A673 (cell line): ENCODE results near the gene RPRD1B. TPM values are rescaled to one million over a fixed set of nuclear protein-coding genes. Genes with fewer than 3 reads are reported as not detected.
"Not testable (repeated sequence)": the region's sequence is repeated elsewhere in the genome, so short reads cannot be mapped to it uniquely, and the experiment has no call there.

Experiments used
- BruUV-seq: library from RNA; stranded (reverse); fragments of 400-500 nt; replicated peaks from 2 replicates; lab custom pipeline; 2021; lab: Mats Ljungman, UMichigan
- CTCF ChIA-PET: fragments of 300-600 bp; sonication (Branson Sonifier 250); formaldehyde crosslinking; loops from one replicate; lab custom pipeline; 2022; ENCODE audit warnings: antibody characterized with exemption; lab: Charles Lee
- POLR2A ChIA-PET: fragments of 300-600 bp; sonication (Branson Sonifier 250); formaldehyde crosslinking; loops from one replicate; lab custom pipeline; 2022; ENCODE audit warnings: antibody characterized with exemption; ENCODE audit not compliant: low non-redundant PET; lab: Charles Lee
- DNase-seq: peaks from one replicate; pipeline ENCODE4 v3.0.0-alpha.2; 2015; ENCODE audit warnings: low spot score
- H3K27ac ChIP-seq: fragments of 200-600 bp; sonication (generic); 2 replicates; pipeline ENCODE4 v1.5.1; 2016; ENCODE audit warnings: mixed run types, low read depth, mild to moderate bottlenecking, mixed read lengths, antibody characterized with exemption, low read length; ENCODE audit not compliant: poor library complexity, severe bottlenecking
- H3K27me3 ChIP-seq: fragments of 200-600 bp; sonication (generic); replicated peaks from 2 replicates; pipeline ENCODE4 v1.6.1; 2017; ENCODE audit warnings: mixed run types, low read depth, mild to moderate bottlenecking, mixed read lengths, antibody characterized with exemption, low read length; ENCODE audit not compliant: insufficient read depth, poor library complexity
- H3K36me3 ChIP-seq: fragments of 200-600 bp; sonication (generic); 2 replicates; pipeline ENCODE4 v1.6.1; 2016; ENCODE audit warnings: mixed run types, mild to moderate bottlenecking, mixed read lengths, antibody characterized with exemption, low read length; ENCODE audit not compliant: insufficient read depth, poor library complexity, severe bottlenecking
- H3K4me1 ChIP-seq: fragments of 200-600 bp; sonication (generic); 2 replicates; pipeline ENCODE4 v1.6.1; 2017; ENCODE audit warnings: mixed run types, mild to moderate bottlenecking, mixed read lengths, antibody characterized with exemption, low read length; ENCODE audit not compliant: insufficient read depth, poor library complexity, severe bottlenecking
- H3K4me3 ChIP-seq: fragments of 200-600 bp; sonication (generic); 2 replicates; pipeline ENCODE4 v1.5.1; 2016; ENCODE audit warnings: low read depth, mixed run types, mild to moderate bottlenecking, mixed read lengths, low read length; ENCODE audit not compliant: poor library complexity, severe bottlenecking
- H3K9me3 ChIP-seq: fragments of 200-600 bp; sonication (generic); 2 replicates; pipeline ENCODE4 v1.6.1; 2016; ENCODE audit warnings: mixed run types, low read depth, mild to moderate bottlenecking, mixed read lengths, antibody characterized with exemption, low read length; ENCODE audit not compliant: poor library complexity, severe bottlenecking
- EZH2 ChIP-seq: fragments of 200-600 bp; sonication (generic); IDR thresholded peaks from 2 replicates; pipeline ENCODE4 v1.6.1; 2017; ENCODE audit warnings: borderline replicate concordance, low read depth, mild to moderate bottlenecking, mixed read lengths, antibody characterized with exemption, low read length; ENCODE audit not compliant: poor library complexity, severe bottlenecking
- intact Hi-C: fragments of 100-400 bp; cut with micrococcal nuclease; formaldehyde crosslinking; loops from one replicate; pipeline ENCODE4 v1.10.0; 2022; ENCODE audit not compliant: unreplicated experiment
- total RNA-seq: library from RNA; stranded (reverse); gene quantifications from 2 replicates; pipeline ENCODE4 v1.2.3, GENCODE V29; 2021
- TF ChIP-seq, protein P1 (sequence below): fragments of 300-800, 200-600 bp; sonication (generic); conservative IDR thresholded peaks from 2 replicates; pipeline ENCODE4 v1.5.1; 2017; ENCODE audit warnings: low read depth, mild to moderate bottlenecking, antibody characterized with exemption, low read length, moderate library complexity, mixed read lengths

Gene RPRD1B
- total RNA-seq, 1 experiment from 2014 or later, result 36.1 TPM

DNA sequence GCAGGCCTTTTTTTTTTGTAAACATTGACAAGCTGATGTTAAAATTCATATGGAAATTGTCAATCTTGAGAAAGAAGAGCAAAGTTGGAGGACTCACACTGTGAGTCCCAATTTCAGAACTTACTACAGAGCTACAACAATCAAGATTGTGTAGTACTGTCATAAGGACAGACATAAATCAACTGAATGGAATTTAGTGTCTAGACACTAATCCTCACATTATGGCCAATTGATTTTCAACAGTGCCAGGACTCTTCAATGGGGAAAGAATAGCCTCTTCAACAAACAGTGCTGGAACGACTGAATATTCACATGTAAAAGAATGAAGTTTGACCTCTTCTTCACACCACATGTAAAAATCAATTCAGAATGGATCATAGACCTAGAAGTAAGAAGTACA lies 70.7 kb downstream of the RPRD1B start:
- BruUV-seq, result no TSS peak
- DNase-seq, result peak; percentile 62
- no peaks in the 10 kb centered on the region for H3K9me3 ChIP-seq
- CTCF ChIA-PET, result interaction anchor here (0.5 to 0.7 kb wide), 3 partner anchors 8 to 343 kb away, joined by 3 to 5 read pairs (median 3); no protein-coding TSS in a partner anchor
- POLR2A ChIA-PET, result no interaction called here
- no peaks in the 10 kb centered on the region for H3K36me3 ChIP-seq
- H3K4me1 ChIP-seq, result no peaks in the 10 kb centered on the region
- no peak overlapping the region for H3K27ac ChIP-seq
- no peaks in the 10 kb centered on the region for H3K27me3 ChIP-seq
- intact Hi-C loops, result no loop called here
- TF ChIP-seq, protein P1, sequence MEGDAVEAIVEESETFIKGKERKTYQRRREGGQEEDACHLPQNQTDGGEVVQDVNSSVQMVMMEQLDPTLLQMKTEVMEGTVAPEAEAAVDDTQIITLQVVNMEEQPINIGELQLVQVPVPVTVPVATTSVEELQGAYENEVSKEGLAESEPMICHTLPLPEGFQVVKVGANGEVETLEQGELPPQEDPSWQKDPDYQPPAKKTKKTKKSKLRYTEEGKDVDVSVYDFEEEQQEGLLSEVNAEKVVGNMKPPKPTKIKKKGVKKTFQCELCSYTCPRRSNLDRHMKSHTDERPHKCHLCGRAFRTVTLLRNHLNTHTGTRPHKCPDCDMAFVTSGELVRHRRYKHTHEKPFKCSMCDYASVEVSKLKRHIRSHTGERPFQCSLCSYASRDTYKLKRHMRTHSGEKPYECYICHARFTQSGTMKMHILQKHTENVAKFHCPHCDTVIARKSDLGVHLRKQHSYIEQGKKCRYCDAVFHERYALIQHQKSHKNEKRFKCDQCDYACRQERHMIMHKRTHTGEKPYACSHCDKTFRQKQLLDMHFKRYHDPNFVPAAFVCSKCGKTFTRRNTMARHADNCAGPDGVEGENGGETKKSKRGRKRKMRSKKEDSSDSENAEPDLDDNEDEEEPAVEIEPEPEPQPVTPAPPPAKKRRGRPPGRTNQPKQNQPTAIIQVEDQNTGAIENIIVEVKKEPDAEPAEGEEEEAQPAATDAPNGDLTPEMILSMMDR, result no peak
- no peak for TF ChIP-seq EZH2
- H3K4me3 ChIP-seq, result no peak overlapping the region

DNA sequence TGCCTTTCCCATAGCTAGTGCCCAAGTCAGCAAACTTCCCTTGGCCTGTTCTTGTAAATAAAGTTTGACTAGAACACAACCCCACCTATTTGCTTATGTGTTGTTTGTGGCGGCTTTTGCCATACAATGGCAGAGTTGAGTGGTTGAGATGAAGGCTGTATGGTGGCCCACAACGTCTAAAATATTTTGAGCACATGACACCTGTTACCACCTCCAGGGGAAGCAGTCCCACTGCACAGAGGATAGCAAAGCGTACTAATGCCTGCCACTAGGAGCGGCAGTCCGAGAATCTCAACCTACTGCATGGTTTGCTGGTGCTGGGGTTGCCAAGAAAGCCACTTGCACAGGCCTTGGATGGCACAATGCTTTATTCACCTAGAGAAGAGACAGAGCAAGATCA lies 72.9 kb downstream of the RPRD1B start:
- Histone ChIP-seq H3K36me3 (no peaks in the 10 kb centered on the region), H3K4me1 (no peaks in the 10 kb centered on the region), H3K27ac (no peak overlapping the region), H3K4me3 (no peak overlapping the region), H3K27me3 (no peaks in the 10 kb centered on the region), H3K9me3 (no peaks in the 10 kb centered on the region)
- no TSS peak for BruUV-seq
- CTCF ChIA-PET, result no interaction called here
- TF ChIP-seq, protein P1, result no peak
- TF ChIP-seq EZH2, result no peak
- intact Hi-C loops, result no loop called here
- POLR2A ChIA-PET, result no interaction called here
- no peak for DNase-seq

DNA sequence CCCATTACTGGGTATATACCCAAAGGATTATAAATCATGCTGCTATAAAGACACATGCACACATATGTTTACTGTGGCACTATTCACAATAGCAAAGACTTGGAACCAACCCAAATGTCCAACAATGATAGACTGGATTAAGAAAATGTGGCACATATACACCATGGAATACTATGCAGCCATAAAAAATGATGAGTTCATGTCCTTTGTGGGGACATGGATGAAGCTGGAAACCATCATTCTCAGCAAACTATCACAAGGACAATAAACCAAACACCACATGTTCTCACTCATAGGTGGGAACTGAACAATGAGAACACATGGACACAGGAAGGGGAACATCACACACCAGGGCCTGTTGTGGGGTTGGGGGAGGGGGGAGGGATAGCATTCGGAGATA lies 73.8 kb downstream of the RPRD1B start:
- intact Hi-C loops, POLR2A ChIA-PET, H3K27ac ChIP-seq, H3K4me3 ChIP-seq, H3K36me3 ChIP-seq, BruUV-seq, H3K27me3 ChIP-seq, CTCF ChIA-PET, H3K9me3 ChIP-seq, H3K4me1 ChIP-seq, DNase-seq: not testable (repeated sequence)

DNA sequence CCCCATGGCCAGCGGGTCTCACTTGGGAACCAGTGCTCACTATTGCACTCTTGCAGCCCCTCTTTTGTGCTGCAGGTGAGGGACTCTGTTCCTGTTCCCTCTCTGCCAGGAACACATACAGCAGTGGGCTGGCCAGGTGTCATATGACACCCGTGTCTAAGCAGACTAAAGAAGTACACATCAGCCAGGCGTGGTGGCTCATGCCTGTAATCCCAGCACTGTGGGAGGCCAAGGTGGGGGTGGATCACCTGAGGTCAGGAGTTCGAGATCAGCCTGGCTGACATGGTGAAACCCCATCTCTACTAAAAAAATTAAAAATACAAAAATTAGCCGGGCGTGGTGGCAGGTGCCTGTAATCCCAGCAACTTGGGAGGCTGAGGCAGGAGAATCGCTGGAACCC lies 74.4 kb downstream of the RPRD1B start:
- H3K4me3 ChIP-seq, H3K4me1 ChIP-seq, DNase-seq, POLR2A ChIA-PET, H3K27ac ChIP-seq, CTCF ChIA-PET, intact Hi-C loops, H3K27me3 ChIP-seq, BruUV-seq, H3K9me3 ChIP-seq, H3K36me3 ChIP-seq: not testable (repeated sequence)
